ENCODE measurements around the gene ZNF394. TPM values are rescaled to one million over a fixed set of nuclear protein-coding genes. Genes with fewer than 3 reads are reported as not detected.

The ZNF394 gene
- total and polyA plus RNA-seq, 4 donors: 5.5 to 18.3 (median 12.1) TPM

GRCh38 chr7:99449326-99449725, 50.8 kb downstream of the ZNF394 start:
- no peak overlapping the region for H3K27ac ChIP-seq (ENCODE audit: low read depth in 1 of 2, low read length in 2 of 2)
- no peak overlapping the region for H3K9ac ChIP-seq (ENCODE audit: low read depth in 1 of 2, low read length in 2 of 2)
- no peak for TF ChIP-seq ZBTB33 (IDR thresholded peaks at IDR 0.05)
- no peak for TF ChIP-seq EGR1 (IDR thresholded peaks at IDR 0.05; ENCODE audit: low read depth in 2 of 2)
- TF ChIP-seq ATF3 (IDR thresholded peaks at IDR 0.05): no peak
- TF ChIP-seq CTCF (IDR thresholded peaks at IDR 0.05; ENCODE audit: low read depth, low read length, missing input control): no peak
- no peak for TF ChIP-seq TAF1 (conservative IDR thresholded peaks at IDR 0.05)
- no peak for TF ChIP-seq HNF4G (IDR thresholded peaks at IDR 0.05)
- no peak for TF ChIP-seq MAX (IDR thresholded peaks at IDR 0.05)
- TF ChIP-seq JUND (IDR thresholded peaks at IDR 0.05): no peak
- TF ChIP-seq RAD21 (IDR thresholded peaks at IDR 0.05): no peak
- TF ChIP-seq SP1 (IDR thresholded peaks at IDR 0.05): no peak
- no peak overlapping the region for H3K4me3 ChIP-seq (ENCODE audit: low read depth in 1 of 3, low read length in 3 of 3)
- no peaks in the 10 kb centered on the region for H3K27me3 ChIP-seq (ENCODE audit: control insufficient read depth in 4 of 4, insufficient read depth in 4 of 4, low read length in 3 of 4)
- 97% methylated on average over 5 of the region's 5 CpGs for WGBS
- no peak for DNase-seq (ENCODE audit: low spot score)
- no peaks in the 10 kb centered on the region for H3K4me1 ChIP-seq (ENCODE audit: control insufficient read depth in 4 of 4, insufficient read depth in 4 of 4, low read length in 3 of 4)
- H3K9me3 ChIP-seq (ENCODE audit: control insufficient read depth in 4 of 4, low read length in 3 of 4): no peaks in the 10 kb centered on the region
- peaks cover 12 to 72% (median 23%) of the 10 kb centered on the region in 4 donors for H3K36me3 ChIP-seq (ENCODE audit: control insufficient read depth in 4 of 4, insufficient read depth in 3 of 4, low read depth in 1 of 4, low read length in 3 of 4)

- 96% methylated on average over 10 of the region's 10 CpGs for WGBS
- H3K27ac ChIP-seq (ENCODE audit: low read depth in 1 of 2, low read length in 2 of 2): no peak overlapping the region
- no peak for DNase-seq (ENCODE audit: low spot score)
Measured at GRCh38 chr7:99448855-99449254, 51.2 kb downstream of the ZNF394 start.

GRCh38 chr7:99447943-99448342, 52.1 kb downstream of the ZNF394 start:
- Histone ChIP-seq H3K36me3 (ENCODE audit: control insufficient read depth in 4 of 4, insufficient read depth in 3 of 4, low read depth in 1 of 4, low read length in 3 of 4) (peaks cover 8 to 60% (median 13%) of the 10 kb centered on the region in 4 donors), H3K9me3 (ENCODE audit: control insufficient read depth in 4 of 4, low read length in 3 of 4) (no peaks in the 10 kb centered on the region), H3K4me1 (ENCODE audit: control insufficient read depth in 4 of 4, insufficient read depth in 4 of 4, low read length in 3 of 4) (no peaks in the 10 kb centered on the region), H3K9ac (ENCODE audit: low read depth in 1 of 2, low read length in 2 of 2) (no peak overlapping the region), H3K27ac (ENCODE audit: low read depth in 1 of 2, low read length in 2 of 2) (no peak overlapping the region), H3K4me3 (ENCODE audit: low read depth in 1 of 3, low read length in 3 of 3) (no peak overlapping the region), H3K27me3 (ENCODE audit: control insufficient read depth in 4 of 4, insufficient read depth in 4 of 4, low read length in 3 of 4) (no peaks in the 10 kb centered on the region)
- 90% methylated on average over 10 of the region's 10 CpGs for WGBS
- TF ChIP-seq FOXA2 (IDR thresholded peaks at IDR 0.05): no peak
- TF ChIP-seq ATF3 (IDR thresholded peaks at IDR 0.05): no peak
- no peak for TF ChIP-seq FOXA1 (IDR thresholded peaks at IDR 0.05)
- no peak for TF ChIP-seq REST (IDR thresholded peaks at IDR 0.05)
- peak in 1 of 2 donors; percentile 43 for TF ChIP-seq RAD21 (IDR thresholded peaks at IDR 0.05)
- TF ChIP-seq SP1 (IDR thresholded peaks at IDR 0.05): no peak
- TF ChIP-seq TAF1 (conservative IDR thresholded peaks at IDR 0.05): no peak
- TF ChIP-seq RXRA (IDR thresholded peaks at IDR 0.05): no peak
- peak; percentile 16 for TF ChIP-seq CTCF (IDR thresholded peaks at IDR 0.05; ENCODE audit: low read depth, low read length, missing input control)
- no peak for TF ChIP-seq MAX (IDR thresholded peaks at IDR 0.05)
- no peak for TF ChIP-seq JUND (IDR thresholded peaks at IDR 0.05)
- TF ChIP-seq YY1 (IDR thresholded peaks at IDR 0.05): no peak
- no peak for TF ChIP-seq HNF4A (conservative IDR thresholded peaks at IDR 0.05)
- TF ChIP-seq EGR1 (IDR thresholded peaks at IDR 0.05; ENCODE audit: low read depth in 2 of 2): no peak
- DNase-seq (ENCODE audit: low spot score): no peak

More at GRCh38 chr7:99448855-99449254, 51.2 kb downstream of the ZNF394 start:
- no peaks in the 10 kb centered on the region for H3K27me3 ChIP-seq (ENCODE audit: control insufficient read depth in 4 of 4, insufficient read depth in 4 of 4, low read length in 3 of 4)
- H3K9ac ChIP-seq (ENCODE audit: low read depth in 1 of 2, low read length in 2 of 2): no peak overlapping the region
- no peaks in the 10 kb centered on the region for H3K4me1 ChIP-seq (ENCODE audit: control insufficient read depth in 4 of 4, insufficient read depth in 4 of 4, low read length in 3 of 4)
- TF ChIP-seq JUND (IDR thresholded peaks at IDR 0.05): no peak
- no peak for TF ChIP-seq FOXA1 (IDR thresholded peaks at IDR 0.05)
- H3K36me3 ChIP-seq (ENCODE audit: control insufficient read depth in 4 of 4, insufficient read depth in 3 of 4, low read depth in 1 of 4, low read length in 3 of 4): peaks cover 12 to 67% (median 19%) of the 10 kb centered on the region in 4 donors
- no peak overlapping the region for H3K4me3 ChIP-seq (ENCODE audit: low read depth in 1 of 3, low read length in 3 of 3)
- H3K9me3 ChIP-seq (ENCODE audit: control insufficient read depth in 4 of 4, low read length in 3 of 4): no peaks in the 10 kb centered on the region
